ENCODE results near the gene NFIA.

NFIA gene

GRCh38 chr1:61426254-61426653, 343.9 kb downstream of the NFIA start:
- Histone ChIP-seq H3K9me3 (ENCODE audit: insufficient read depth, low read depth, low read length) (no peaks in the 10 kb centered on the region), H3K9me2 (replicated peaks; ENCODE audit: low read depth, low read length) (no peaks in the 10 kb centered on the region), H2AFZ (ENCODE audit: low read length) (peak overlapping the region; percentile 49; the same call in 1 of the 2 replicates), H3F3A (ENCODE audit: low read depth) (no peaks in the 10 kb centered on the region), H3K4me1 (ENCODE audit: insufficient read depth, low read length, poor library complexity, severe bottlenecking) (peaks cover 16% of the 10 kb centered on the region), H3K79me2 (ENCODE audit: insufficient read depth, low read length) (no peaks in the 10 kb centered on the region), H3K36me3 (ENCODE audit: insufficient read depth, low read length) (no peaks in the 10 kb centered on the region), H3K27me3 (ENCODE audit: insufficient read depth, low read length, poor library complexity, severe bottlenecking) (no peaks in the 10 kb centered on the region), H4K20me1 (ENCODE audit: insufficient read depth, low read length, poor library complexity, severe bottlenecking) (no peaks in the 10 kb centered on the region), H3K4me2 (ENCODE audit: low read depth, low read length, poor library complexity, severe bottlenecking) (no peak overlapping the region), H3K4me3 (ENCODE audit: low read length, poor library complexity, severe bottlenecking) (no peak overlapping the region), H3K9ac (ENCODE audit: low read depth, low read length, poor library complexity, severe bottlenecking) (no peak overlapping the region)
- no peak for TF ChIP-seq EZH2phosphoT487 (IDR thresholded peaks at IDR 0.05; ENCODE audit: borderline replicate concordance)
- TF ChIP-seq, protein P1, sequence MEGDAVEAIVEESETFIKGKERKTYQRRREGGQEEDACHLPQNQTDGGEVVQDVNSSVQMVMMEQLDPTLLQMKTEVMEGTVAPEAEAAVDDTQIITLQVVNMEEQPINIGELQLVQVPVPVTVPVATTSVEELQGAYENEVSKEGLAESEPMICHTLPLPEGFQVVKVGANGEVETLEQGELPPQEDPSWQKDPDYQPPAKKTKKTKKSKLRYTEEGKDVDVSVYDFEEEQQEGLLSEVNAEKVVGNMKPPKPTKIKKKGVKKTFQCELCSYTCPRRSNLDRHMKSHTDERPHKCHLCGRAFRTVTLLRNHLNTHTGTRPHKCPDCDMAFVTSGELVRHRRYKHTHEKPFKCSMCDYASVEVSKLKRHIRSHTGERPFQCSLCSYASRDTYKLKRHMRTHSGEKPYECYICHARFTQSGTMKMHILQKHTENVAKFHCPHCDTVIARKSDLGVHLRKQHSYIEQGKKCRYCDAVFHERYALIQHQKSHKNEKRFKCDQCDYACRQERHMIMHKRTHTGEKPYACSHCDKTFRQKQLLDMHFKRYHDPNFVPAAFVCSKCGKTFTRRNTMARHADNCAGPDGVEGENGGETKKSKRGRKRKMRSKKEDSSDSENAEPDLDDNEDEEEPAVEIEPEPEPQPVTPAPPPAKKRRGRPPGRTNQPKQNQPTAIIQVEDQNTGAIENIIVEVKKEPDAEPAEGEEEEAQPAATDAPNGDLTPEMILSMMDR (conservative IDR thresholded peaks at IDR 0.05; ENCODE audit: low read length), result no peak

DNA sequence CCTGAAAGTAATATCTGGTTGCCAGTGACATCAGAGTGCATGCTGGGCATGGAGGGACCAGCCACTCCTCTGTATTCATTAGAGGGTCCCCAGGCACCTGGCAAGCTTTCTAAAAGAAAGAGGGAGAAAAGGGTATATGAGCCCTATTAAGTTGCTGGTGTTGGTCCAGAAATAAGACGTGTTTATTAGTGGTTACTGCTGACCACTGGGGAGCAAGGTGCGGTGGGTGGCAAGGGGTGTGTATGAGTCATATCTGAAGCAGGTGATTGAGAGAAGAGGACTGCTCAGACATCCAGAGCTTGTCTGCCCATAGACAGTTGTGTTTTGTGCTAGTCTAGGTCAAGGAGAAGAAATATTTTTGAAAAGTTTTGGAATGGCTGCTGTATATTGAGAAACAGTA, 344.5 kb downstream of the NFIA start:
- H3K9ac ChIP-seq (ENCODE audit: low read depth, low read length, poor library complexity, severe bottlenecking), result no peak overlapping the region
- H3K27me3 ChIP-seq (ENCODE audit: insufficient read depth, low read length, poor library complexity, severe bottlenecking), result no peaks in the 10 kb centered on the region
- H3K79me2 ChIP-seq (ENCODE audit: insufficient read depth, low read length), result no peaks in the 10 kb centered on the region
- no peaks in the 10 kb centered on the region for H3F3A ChIP-seq (ENCODE audit: low read depth)
- no peak overlapping the region for H3K4me3 ChIP-seq (ENCODE audit: low read length, poor library complexity, severe bottlenecking)
- H3K4me2 ChIP-seq (ENCODE audit: low read depth, low read length, poor library complexity, severe bottlenecking), result no peak overlapping the region
- no peaks in the 10 kb centered on the region for H4K20me1 ChIP-seq (ENCODE audit: insufficient read depth, low read length, poor library complexity, severe bottlenecking)
- H3K9me2 ChIP-seq (replicated peaks; ENCODE audit: low read depth, low read length), result no peaks in the 10 kb centered on the region
- H2AFZ ChIP-seq (ENCODE audit: low read length), result no peak overlapping the region
- no peaks in the 10 kb centered on the region for H3K36me3 ChIP-seq (ENCODE audit: insufficient read depth, low read length)
- no peaks in the 10 kb centered on the region for H3K9me3 ChIP-seq (ENCODE audit: insufficient read depth, low read depth, low read length)
- H3K4me1 ChIP-seq (ENCODE audit: insufficient read depth, low read length, poor library complexity, severe bottlenecking), result peaks cover 16% of the 10 kb centered on the region
- TF ChIP-seq, protein P1 (conservative IDR thresholded peaks at IDR 0.05; ENCODE audit: low read length), result no peak
- no peak for TF ChIP-seq EZH2phosphoT487 (IDR thresholded peaks at IDR 0.05; ENCODE audit: borderline replicate concordance)

DNA sequence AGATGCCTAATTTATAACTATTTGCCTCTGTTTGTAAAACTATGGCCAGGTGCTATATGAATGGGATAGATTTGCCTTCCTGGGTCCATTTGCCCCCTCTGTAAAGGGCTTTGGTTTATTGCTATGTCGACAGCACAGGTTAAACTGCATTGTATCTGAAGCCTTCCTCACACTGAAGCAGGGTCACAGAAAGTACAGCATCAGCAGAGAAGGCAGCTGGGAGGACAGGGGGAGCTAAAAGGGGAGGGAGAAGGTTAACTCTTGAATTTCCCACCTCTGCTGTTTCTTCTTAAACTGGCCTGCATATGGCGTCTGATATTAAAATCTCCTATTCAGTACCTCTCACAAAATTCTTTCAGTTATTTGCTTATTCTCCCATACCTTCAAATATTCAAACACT, 345.1 kb downstream of the NFIA start:
- H3K9me3 ChIP-seq (ENCODE audit: insufficient read depth, low read depth, low read length), result no peaks in the 10 kb centered on the region
- no peak for TF ChIP-seq EZH2phosphoT487 (IDR thresholded peaks at IDR 0.05; ENCODE audit: borderline replicate concordance)
- TF ChIP-seq, protein P1 (conservative IDR thresholded peaks at IDR 0.05; ENCODE audit: low read length), result no peak
- H3F3A ChIP-seq (ENCODE audit: low read depth), result no peaks in the 10 kb centered on the region
- no peak overlapping the region for H3K9ac ChIP-seq (ENCODE audit: low read depth, low read length, poor library complexity, severe bottlenecking)
- H3K9me2 ChIP-seq (replicated peaks; ENCODE audit: low read depth, low read length), result no peaks in the 10 kb centered on the region
- H3K4me1 ChIP-seq (ENCODE audit: insufficient read depth, low read length, poor library complexity, severe bottlenecking), result peaks cover 16% of the 10 kb centered on the region
- H3K36me3 ChIP-seq (ENCODE audit: insufficient read depth, low read length), result no peaks in the 10 kb centered on the region
- H3K27me3 ChIP-seq (ENCODE audit: insufficient read depth, low read length, poor library complexity, severe bottlenecking), result no peaks in the 10 kb centered on the region
- H2AFZ ChIP-seq (ENCODE audit: low read length), result no peak overlapping the region
- no peak overlapping the region for H3K4me3 ChIP-seq (ENCODE audit: low read length, poor library complexity, severe bottlenecking)
- no peaks in the 10 kb centered on the region for H3K79me2 ChIP-seq (ENCODE audit: insufficient read depth, low read length)
- H3K4me2 ChIP-seq (ENCODE audit: low read depth, low read length, poor library complexity, severe bottlenecking), result no peak overlapping the region
- no peaks in the 10 kb centered on the region for H4K20me1 ChIP-seq (ENCODE audit: insufficient read depth, low read length, poor library complexity, severe bottlenecking)

All from Loucy (cell line).